ENCODE data around the gene NPPA.

DNA sequence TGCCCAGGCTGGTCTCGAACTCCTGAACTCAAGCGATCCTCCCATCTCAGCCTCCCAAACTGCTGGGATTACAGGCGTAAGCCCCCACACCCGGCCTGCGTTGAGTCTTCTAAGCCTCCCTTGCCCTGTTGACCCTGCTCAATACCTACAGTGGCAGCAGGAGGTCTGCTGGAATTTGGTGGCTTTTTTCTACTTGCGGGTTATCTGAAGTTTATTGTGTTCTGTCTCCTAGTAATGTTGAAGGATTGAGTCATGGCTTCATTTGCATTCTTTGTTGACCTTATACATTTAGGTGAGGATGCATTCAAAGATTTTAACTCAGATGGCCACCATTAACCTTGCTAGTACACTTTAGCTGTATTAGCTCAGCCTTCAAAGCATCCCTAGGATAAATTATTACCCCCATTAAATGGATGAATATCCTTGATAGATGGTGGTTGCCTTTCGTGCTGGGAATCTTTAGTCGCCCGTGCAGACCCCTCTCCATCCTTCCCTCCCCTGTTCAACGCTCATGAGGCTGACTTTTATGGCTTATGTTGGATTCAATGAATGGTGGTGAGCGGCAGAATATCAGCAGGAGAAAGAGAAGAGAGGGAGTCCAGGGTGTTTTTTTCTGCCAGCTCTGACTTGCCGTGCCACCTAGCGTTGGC, 20.9 kb upstream of the NPPA start:
- TF ChIP-seq, protein P1, sequence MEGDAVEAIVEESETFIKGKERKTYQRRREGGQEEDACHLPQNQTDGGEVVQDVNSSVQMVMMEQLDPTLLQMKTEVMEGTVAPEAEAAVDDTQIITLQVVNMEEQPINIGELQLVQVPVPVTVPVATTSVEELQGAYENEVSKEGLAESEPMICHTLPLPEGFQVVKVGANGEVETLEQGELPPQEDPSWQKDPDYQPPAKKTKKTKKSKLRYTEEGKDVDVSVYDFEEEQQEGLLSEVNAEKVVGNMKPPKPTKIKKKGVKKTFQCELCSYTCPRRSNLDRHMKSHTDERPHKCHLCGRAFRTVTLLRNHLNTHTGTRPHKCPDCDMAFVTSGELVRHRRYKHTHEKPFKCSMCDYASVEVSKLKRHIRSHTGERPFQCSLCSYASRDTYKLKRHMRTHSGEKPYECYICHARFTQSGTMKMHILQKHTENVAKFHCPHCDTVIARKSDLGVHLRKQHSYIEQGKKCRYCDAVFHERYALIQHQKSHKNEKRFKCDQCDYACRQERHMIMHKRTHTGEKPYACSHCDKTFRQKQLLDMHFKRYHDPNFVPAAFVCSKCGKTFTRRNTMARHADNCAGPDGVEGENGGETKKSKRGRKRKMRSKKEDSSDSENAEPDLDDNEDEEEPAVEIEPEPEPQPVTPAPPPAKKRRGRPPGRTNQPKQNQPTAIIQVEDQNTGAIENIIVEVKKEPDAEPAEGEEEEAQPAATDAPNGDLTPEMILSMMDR (IDR thresholded peaks at IDR 0.05), result no peak
- no peak for TF ChIP-seq POLR2A (IDR thresholded peaks at IDR 0.05)
